ENCODE results near the gene STK32C. TPM values are rescaled to one million over a fixed set of nuclear protein-coding genes. Genes with fewer than 3 reads are reported as not detected.

The STK32C gene
- total RNA-seq, 1 donor from 2014 or later: 12.2 TPM

DNA sequence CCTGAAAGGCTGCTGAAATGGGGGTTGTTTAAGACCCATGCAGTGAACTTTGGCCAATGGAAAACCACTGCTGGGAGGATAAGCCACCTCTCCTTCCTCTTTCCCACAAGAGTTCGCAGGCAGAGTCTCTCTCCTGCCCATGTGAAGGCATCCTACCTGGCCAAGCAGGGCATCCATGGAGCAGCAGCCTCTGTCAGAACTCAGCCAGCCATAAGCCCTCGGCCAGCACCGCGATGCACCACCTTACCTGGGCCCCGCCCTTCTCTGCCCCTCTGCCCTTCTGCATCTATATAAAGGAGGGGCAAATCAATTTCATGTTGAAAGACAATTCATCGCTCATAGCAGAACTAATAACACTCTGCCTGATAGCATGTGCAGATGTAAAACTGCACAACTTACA, 6.1 kb upstream of the STK32C start:
- Histone ChIP-seq H3K27me3 (ENCODE audit: control insufficient read depth, insufficient read depth, low read length) (peaks cover 2% of the 10 kb centered on the region), H3K36me3 (ENCODE audit: control insufficient read depth, insufficient read depth, low read length) (no peaks in the 10 kb centered on the region), H3K4me3 (ENCODE audit: low read depth, low read length) (no peak overlapping the region)
- DNase-seq (ENCODE audit: low read depth): no peak
- TF ChIP-seq, protein P1, sequence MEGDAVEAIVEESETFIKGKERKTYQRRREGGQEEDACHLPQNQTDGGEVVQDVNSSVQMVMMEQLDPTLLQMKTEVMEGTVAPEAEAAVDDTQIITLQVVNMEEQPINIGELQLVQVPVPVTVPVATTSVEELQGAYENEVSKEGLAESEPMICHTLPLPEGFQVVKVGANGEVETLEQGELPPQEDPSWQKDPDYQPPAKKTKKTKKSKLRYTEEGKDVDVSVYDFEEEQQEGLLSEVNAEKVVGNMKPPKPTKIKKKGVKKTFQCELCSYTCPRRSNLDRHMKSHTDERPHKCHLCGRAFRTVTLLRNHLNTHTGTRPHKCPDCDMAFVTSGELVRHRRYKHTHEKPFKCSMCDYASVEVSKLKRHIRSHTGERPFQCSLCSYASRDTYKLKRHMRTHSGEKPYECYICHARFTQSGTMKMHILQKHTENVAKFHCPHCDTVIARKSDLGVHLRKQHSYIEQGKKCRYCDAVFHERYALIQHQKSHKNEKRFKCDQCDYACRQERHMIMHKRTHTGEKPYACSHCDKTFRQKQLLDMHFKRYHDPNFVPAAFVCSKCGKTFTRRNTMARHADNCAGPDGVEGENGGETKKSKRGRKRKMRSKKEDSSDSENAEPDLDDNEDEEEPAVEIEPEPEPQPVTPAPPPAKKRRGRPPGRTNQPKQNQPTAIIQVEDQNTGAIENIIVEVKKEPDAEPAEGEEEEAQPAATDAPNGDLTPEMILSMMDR (IDR thresholded peaks at IDR 0.05; ENCODE audit: insufficient read depth, low read length, poor library complexity, severe bottlenecking): no peak

DNA sequence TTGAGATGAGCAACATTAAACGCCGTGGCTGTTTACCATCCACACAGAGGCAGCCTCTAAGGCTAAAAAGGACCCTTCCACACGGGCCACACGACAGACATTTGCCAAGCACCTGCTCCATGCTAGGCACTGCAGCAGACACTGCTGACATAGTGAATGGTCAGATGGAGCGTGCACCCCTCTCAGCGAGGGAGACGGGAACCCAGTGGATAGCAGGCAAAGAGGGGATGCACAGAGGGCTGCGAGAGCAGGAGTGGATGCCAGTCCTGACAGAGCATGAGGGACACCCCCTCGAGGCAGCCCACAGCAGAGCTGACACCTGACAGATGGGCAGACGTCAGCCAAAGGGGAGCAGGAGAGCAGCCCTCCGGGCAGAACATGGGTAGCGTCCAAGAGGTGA, 5.6 kb upstream of the STK32C start:
- H3K27me3 ChIP-seq (ENCODE audit: control insufficient read depth, insufficient read depth, low read length): peaks cover 2% of the 10 kb centered on the region
- no peaks in the 10 kb centered on the region for H3K36me3 ChIP-seq (ENCODE audit: control insufficient read depth, insufficient read depth, low read length)
- TF ChIP-seq, protein P1 (IDR thresholded peaks at IDR 0.05; ENCODE audit: insufficient read depth, low read length, poor library complexity, severe bottlenecking): no peak
- no peak overlapping the region for H3K4me3 ChIP-seq (ENCODE audit: low read depth, low read length)
- no peak for DNase-seq (ENCODE audit: low read depth)

DNA sequence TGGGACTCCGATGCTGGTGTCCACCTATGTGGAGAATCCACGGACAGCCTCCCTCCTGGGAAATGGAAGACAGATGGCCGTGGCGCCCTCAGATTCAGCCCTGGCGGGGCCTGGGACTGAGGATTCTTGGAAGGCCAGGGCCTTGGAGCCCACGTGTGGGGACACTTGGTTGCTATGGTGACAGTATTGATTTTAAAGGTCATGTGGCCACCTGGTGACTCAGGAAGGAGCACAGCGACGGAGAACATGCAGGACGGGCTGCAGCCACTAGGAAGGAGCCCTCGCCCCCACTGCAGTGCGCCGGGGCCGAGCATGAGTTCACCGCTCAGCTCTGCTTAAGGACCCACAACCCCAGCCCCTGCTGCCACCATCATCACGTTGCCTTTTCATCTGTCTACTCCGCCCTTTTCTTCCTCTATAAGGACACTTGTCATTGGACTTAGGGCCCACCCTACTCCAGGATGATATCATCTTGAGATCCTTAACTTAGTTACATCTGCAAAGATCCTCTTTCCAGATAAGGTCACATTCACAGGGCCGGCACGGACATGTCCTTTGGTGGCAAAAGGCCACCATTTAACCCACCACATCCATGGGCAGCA, 3.7 kb upstream of the STK32C start:
- Histone ChIP-seq H3K36me3 (ENCODE audit: control insufficient read depth, insufficient read depth, low read length) (no peaks in the 10 kb centered on the region), H3K4me3 (ENCODE audit: low read depth, low read length) (no peak overlapping the region), H3K27me3 (ENCODE audit: control insufficient read depth, insufficient read depth, low read length) (peaks cover 5% of the 10 kb centered on the region)
- no peak for DNase-seq (ENCODE audit: low read depth)
- TF ChIP-seq, protein P1 (IDR thresholded peaks at IDR 0.05; ENCODE audit: insufficient read depth, low read length, poor library complexity, severe bottlenecking): no peak

DNA sequence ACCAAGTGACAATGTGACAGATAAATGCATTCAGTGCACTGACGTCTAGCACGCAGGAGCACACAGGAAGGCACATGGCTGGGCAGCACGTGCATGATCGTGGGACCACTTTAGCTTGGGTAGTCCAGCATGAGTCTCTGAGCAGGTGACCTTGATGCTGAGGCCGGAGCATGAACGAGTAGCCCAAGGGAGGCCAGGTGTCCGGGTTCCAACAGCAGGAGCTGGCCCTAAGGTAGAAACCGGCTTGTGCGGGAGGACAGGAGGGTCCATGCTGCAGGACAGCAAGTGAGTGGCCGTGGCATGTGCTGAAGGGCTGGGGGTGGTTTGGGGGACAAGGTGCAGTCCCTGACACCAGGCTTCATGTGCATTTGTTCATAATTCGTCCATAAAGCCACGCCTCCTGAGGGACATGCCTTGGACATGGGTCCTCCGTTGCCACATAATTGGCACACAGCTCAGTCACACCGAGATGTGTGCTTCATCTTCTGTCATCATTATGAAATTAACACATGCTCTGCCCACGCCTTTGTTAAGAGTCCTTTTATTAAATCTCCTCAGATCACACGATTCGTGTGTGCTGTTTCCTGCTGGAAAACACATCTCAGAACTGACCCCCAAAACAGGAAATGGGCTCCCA, 3.1 kb upstream of the STK32C start:
- TF ChIP-seq, protein P1 (IDR thresholded peaks at IDR 0.05; ENCODE audit: insufficient read depth, low read length, poor library complexity, severe bottlenecking): no peak
- no peak for DNase-seq (ENCODE audit: low read depth)
- H3K36me3 ChIP-seq (ENCODE audit: control insufficient read depth, insufficient read depth, low read length): no peaks in the 10 kb centered on the region

DNA sequence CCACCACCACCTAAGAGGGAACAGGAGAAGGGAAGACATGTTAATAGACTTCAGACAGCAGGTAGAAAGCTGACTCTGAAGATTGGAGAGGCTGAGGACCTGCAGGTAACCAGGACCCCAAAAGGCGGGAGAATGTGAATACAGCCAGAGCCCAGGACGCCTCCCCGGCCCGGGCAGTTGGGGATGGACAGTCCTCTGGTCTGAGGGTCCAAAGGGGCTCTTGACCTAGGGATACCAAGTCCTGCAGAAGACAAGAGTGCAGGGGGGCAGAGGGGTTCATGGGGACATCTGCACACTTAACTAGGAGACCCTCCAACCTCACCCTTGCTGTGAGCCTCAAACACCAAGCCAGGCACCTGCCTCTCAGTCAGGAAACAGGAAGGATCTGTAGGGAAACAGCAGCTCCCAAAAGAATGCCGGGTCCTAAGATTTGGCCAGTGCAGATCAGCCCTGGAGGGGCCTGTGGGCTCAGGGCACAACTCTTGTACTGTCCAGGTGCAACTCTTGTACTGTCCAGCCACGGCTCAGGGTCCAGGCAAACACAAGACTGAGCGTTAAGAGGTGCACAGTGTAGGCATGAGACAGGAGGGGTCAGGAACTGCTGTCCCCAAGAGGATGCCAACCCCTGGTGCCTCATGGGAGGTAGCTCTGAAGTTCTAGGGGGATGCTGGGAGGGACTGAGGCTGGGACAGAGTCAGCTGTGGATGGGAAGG, 2.3 kb upstream of the STK32C start:
- H3K36me3 ChIP-seq (ENCODE audit: control insufficient read depth, insufficient read depth, low read length): no peaks in the 10 kb centered on the region
- no peak for DNase-seq (ENCODE audit: low read depth)
- TF ChIP-seq, protein P1 (IDR thresholded peaks at IDR 0.05; ENCODE audit: insufficient read depth, low read length, poor library complexity, severe bottlenecking): no peak
- no peak overlapping the region for H3K4me3 ChIP-seq (ENCODE audit: low read depth, low read length)
- peaks cover 8% of the 10 kb centered on the region for H3K27me3 ChIP-seq (ENCODE audit: control insufficient read depth, insufficient read depth, low read length)

More for the DNA sequence above, 3.1 kb upstream of the STK32C start:
- H3K27me3 ChIP-seq (ENCODE audit: control insufficient read depth, insufficient read depth, low read length): peaks cover 5% of the 10 kb centered on the region
- H3K4me3 ChIP-seq (ENCODE audit: low read depth, low read length): no peak overlapping the region

Measured in kidney epithelial cell (primary cell).